ENCODE measurements around the gene MEIS2.

The MEIS2 gene

DNA sequence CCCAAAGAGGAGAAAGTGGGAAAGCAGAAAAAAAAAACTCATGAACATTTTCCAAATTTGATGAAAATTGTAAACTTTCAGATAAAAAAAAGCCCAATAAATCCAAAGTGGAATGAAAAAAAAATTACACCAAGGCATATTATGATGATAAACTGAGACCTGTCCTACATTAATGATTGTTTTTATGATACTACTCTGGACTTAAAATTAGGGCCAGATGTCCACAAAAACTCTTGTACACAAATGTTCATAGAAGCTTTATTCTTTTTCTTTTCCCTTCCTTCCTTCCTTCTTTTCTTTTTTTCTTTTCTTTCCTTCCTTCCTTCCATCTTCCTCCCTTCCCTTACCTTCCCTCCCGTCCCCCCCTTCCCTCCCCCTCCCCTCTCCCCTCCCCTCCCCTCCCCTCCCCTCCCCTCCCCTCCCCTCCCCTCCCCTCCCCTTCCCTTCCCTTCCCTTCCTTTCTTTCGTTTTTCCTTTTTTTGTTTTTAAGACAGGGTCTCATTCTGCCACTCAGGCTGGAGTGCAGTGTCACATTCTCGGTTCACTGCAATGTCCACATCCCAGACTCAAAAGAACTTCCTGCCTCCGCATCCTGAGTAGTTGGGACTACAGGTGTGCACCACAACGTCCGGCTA is 243.9 kb downstream of the MEIS2 start:
- DNase-seq = no peak

DNA sequence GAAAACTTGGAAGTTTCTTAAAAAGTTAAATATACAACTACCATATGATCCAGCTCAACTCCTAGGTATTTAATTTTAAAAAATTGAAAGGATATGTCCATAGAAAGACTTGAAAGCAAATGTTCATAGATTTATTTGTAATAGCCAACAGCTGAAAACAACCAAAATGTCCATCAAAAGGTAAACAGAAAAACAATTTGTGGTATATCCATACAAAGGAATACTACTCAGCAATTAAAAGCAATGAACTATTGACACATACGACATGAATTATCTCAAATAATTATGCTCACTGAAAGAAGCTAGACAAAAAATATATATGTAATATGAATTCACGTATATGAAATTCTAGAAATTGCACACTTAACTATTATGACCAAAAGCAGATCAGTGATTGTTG is 249.5 kb downstream of the MEIS2 start:
- no peak for DNase-seq

DNA sequence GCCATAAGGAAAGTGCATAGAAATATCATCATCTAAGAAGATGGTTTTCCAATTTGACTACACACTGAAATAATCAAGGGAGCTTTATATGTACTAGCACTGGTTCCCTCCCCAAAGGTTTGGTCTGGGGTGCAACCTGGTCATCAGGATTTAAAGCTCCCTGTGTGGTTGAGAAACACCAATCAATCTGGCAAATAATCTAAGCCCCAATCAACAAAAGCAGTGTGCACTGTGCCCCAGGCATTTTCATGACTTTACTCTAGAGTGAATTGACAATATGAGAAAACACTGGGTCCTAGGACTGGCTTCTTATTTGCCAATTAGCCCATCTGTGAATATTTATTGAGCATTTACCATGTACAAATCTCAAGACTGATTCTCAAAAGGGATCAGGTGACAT is 255.1 kb downstream of the MEIS2 start:
- no peak for DNase-seq

DNA sequence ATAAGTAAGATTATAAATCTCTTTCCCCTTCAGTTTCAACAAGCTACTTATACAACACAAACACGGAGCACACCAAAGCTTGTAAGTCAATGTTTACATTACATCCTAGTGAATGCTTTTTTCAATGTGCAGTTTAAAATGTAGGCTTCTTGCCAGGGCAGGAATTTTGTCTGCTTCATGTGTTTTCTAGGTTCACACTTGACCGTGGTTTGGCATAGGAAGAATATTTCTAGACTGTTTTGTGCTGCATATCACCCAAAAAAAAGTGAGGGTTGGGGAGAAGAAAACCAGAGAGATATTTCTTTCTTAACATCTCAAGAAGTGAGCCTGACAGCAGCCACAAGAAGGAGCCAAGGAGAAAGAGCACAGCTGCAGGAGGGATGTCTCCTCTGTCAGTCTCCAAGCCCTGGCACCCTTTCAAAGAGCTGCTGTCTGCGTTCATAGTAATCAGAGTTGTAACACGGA is 255.8 kb downstream of the MEIS2 start:
- DNase-seq = no peak

DNA sequence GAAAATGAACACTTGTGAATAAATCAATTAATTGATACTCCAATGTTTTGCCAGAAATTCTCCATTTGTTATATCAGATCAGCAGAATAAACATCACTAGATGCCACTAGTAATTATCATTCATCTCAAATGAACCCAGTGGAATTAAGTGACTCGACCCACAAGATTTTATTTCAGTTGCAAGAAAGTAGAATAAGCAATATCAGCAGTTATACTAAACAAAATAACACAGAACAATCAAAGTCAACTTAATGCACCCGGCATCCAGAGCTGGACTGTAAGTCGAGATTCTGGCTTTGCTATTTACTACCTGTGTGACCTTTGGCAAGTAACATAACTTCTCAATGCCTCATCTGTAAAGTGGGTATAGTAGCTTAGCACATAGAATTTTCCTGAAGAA is 256.5 kb downstream of the MEIS2 start:
- no peak for DNase-seq

DNA sequence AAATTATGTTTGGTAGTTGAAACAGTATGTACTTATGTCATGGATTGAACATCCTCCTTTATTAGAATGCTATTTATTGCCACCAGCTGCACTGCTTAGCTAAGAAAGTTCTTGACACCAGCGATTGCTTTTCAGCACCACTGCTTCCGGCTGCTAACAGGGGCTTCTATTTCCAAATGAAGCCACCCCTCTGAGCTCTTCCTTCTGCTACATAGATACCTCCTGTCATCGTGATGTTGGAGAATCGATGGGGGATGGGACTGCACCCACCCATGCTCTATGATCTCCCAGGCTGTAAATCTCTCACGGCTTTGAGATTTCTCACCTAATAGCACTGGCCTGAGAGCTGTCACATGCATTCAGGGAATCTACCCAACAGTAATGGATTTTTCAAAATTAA is 259.2 kb downstream of the MEIS2 start:
- no peak for DNase-seq
